HEK293 (cell line): Measurements from ENCODE around the gene TAF15.
A peak's percentile ranks its signal among the peaks of the same experiment; 100 is the strongest.

Source experiments
- ATF2 ChIP-seq: fragments of 450-650 bp; formaldehyde crosslinking; IDR thresholded peaks from 2 replicates; pipeline ENCODE4 v1.5.1; 2016; ENCODE audit warnings: missing biosample characterization, missing genetic modification characterization, low read depth
- BCL11B ChIP-seq: fragments of 450-650 bp; formaldehyde crosslinking; IDR thresholded peaks from 2 replicates; pipeline ENCODE4 v1.5.1; 2016; ENCODE audit warnings: low read depth, missing biosample characterization, missing genetic modification characterization
- HOXA7 ChIP-seq: sonication (generic); formaldehyde crosslinking; IDR thresholded peaks from 2 replicates; pipeline ENCODE4 v1.8.1; 2022; ENCODE audit warnings: missing genetic modification reagents, borderline replicate concordance
- HOXD13 ChIP-seq: sonication (generic); formaldehyde crosslinking; IDR thresholded peaks from 2 replicates; pipeline ENCODE4 v1.8.0; 2022; ENCODE audit warnings: missing genetic modification reagents, borderline replicate concordance
- RBAK ChIP-seq: fragments of 450-650 bp; formaldehyde crosslinking; IDR thresholded peaks from 2 replicates; pipeline ENCODE4 v1.5.1; 2016; ENCODE audit warnings: missing biosample characterization, missing genetic modification characterization
- SP3 ChIP-seq: fragments of 450-650 bp; formaldehyde crosslinking; IDR thresholded peaks from 2 replicates; pipeline ENCODE4 v1.5.1; 2016; ENCODE audit warnings: missing biosample characterization, missing genetic modification characterization
- SP7 ChIP-seq: fragments of 450-650 bp; formaldehyde crosslinking; IDR thresholded peaks from 2 replicates; pipeline ENCODE4 v1.5.1; 2016; ENCODE audit warnings: missing biosample characterization, missing genetic modification characterization
- YY2 ChIP-seq: fragments of 450-650 bp; formaldehyde crosslinking; IDR thresholded peaks from 2 replicates; pipeline ENCODE4 v1.5.1; 2016; ENCODE audit warnings: missing biosample characterization, missing genetic modification characterization
- ZBTB1 ChIP-seq: fragments of 450-650 bp; formaldehyde crosslinking; IDR thresholded peaks from 2 replicates; pipeline ENCODE4 v1.5.1; 2016; ENCODE audit warnings: missing biosample characterization, missing genetic modification characterization
- ZBTB11 ChIP-seq: fragments of 450-650 bp; formaldehyde crosslinking; conservative IDR thresholded peaks from 2 replicates; pipeline ENCODE4 v1.5.1; 2016; ENCODE audit warnings: low read depth, missing biosample characterization, missing genetic modification characterization
- ZBTB21 ChIP-seq: fragments of 450-650 bp; formaldehyde crosslinking; IDR thresholded peaks from 2 replicates; pipeline ENCODE4 v1.5.1; 2017; ENCODE audit warnings: missing biosample characterization, missing genetic modification characterization
- ZBTB8A ChIP-seq: fragments of 450-650 bp; formaldehyde crosslinking; IDR thresholded peaks from 2 replicates; pipeline ENCODE4 v1.5.1; 2016; ENCODE audit warnings: missing biosample characterization, missing genetic modification characterization
- ZEB2 ChIP-seq: fragments of 450-650 bp; formaldehyde crosslinking; IDR thresholded peaks from 2 replicates; pipeline ENCODE4 v1.5.1; 2016; ENCODE audit warnings: missing biosample characterization, missing genetic modification characterization
- ZNF157 ChIP-seq: fragments of 450-650 bp; formaldehyde crosslinking; IDR thresholded peaks from 2 replicates; pipeline ENCODE4 v1.5.1; 2016; ENCODE audit warnings: missing biosample characterization, missing genetic modification characterization
- ZNF174 ChIP-seq: fragments of 450-650 bp; formaldehyde crosslinking; IDR thresholded peaks from 2 replicates; pipeline ENCODE4 v1.5.0; 2017; ENCODE audit warnings: missing biosample characterization, mild to moderate bottlenecking, missing genetic modification characterization
- ZNF19 ChIP-seq: fragments of 450-650 bp; formaldehyde crosslinking; IDR thresholded peaks from 2 replicates; pipeline ENCODE4; 2016; ENCODE audit warnings: missing biosample characterization, missing genetic modification characterization, low read depth
- ZNF202 ChIP-seq: fragments of 450-650 bp; formaldehyde crosslinking; IDR thresholded peaks from 2 replicates; pipeline ENCODE4 v1.5.1; 2016; ENCODE audit warnings: missing biosample characterization, missing genetic modification characterization, borderline replicate concordance
- ZNF23 ChIP-seq: fragments of 450-650 bp; formaldehyde crosslinking; IDR thresholded peaks from 2 replicates; pipeline ENCODE4 v1.5.1; 2016; ENCODE audit warnings: missing biosample characterization, missing genetic modification characterization, borderline replicate concordance
- ZNF266 ChIP-seq: fragments of 450-650 bp; formaldehyde crosslinking; IDR thresholded peaks from 2 replicates; pipeline ENCODE4 v1.5.1; 2016; ENCODE audit warnings: missing biosample characterization, missing genetic modification characterization, low read depth
- ZNF274 ChIP-seq, 2 experiments: fragments of 200-500 bp in 1 of 2; fragments of 450-650 bp in 1 of 2; sonication (Bioruptor generic) in 1 of 2; formaldehyde crosslinking in 1 of 2; IDR thresholded peaks; 2 replicates each; pipeline versions ENCODE4 v1.5.1 to v1.6.1; 2014 to 2016; ENCODE audit warnings: borderline replicate concordance in 1 of 2, inconsistent platforms in 1 of 2, low read length in 1 of 2, missing biosample characterization in 1 of 2, missing genetic modification characterization in 1 of 2
- ZNF37A ChIP-seq: fragments of 450-650 bp; IDR thresholded peaks from 2 replicates; pipeline ENCODE4 v1.5.1; 2018; ENCODE audit warnings: missing biosample characterization, missing genetic modification characterization
- ZNF48 ChIP-seq: fragments of 450-650 bp; formaldehyde crosslinking; IDR thresholded peaks from 2 replicates; pipeline ENCODE4 v1.5.1; 2016; ENCODE audit warnings: missing biosample characterization, missing genetic modification characterization
- ZNF514 ChIP-seq: fragments of 450-650 bp; formaldehyde crosslinking; IDR thresholded peaks from 2 replicates; pipeline ENCODE4 v1.5.1; 2016; ENCODE audit warnings: missing biosample characterization, missing genetic modification characterization
- ZNF555 ChIP-seq: fragments of 450-650 bp; formaldehyde crosslinking; conservative IDR thresholded peaks from 2 replicates; pipeline ENCODE4 v1.5.1; 2017; ENCODE audit warnings: missing biosample characterization, mild to moderate bottlenecking, missing genetic modification characterization, inconsistent platforms
- ZNF560 ChIP-seq: fragments of 450-650 bp; formaldehyde crosslinking; IDR thresholded peaks from 2 replicates; pipeline ENCODE4 v1.5.1; 2017; ENCODE audit warnings: missing biosample characterization, missing genetic modification characterization, borderline replicate concordance
- ZNF596 ChIP-seq: fragments of 450-650 bp; IDR thresholded peaks from 2 replicates; pipeline ENCODE4 v1.5.0; 2018; ENCODE audit warnings: missing biosample characterization, mild to moderate bottlenecking, missing genetic modification characterization, moderate library complexity
- ZNF629 ChIP-seq: fragments of 450-650 bp; formaldehyde crosslinking; IDR thresholded peaks from 2 replicates; pipeline ENCODE4 v1.5.1; 2017; ENCODE audit warnings: missing biosample characterization, missing genetic modification characterization
- ZNF654 ChIP-seq: fragments of 450-650 bp; formaldehyde crosslinking; IDR thresholded peaks from 2 replicates; pipeline ENCODE4 v1.5.1; 2016; ENCODE audit warnings: low read depth, missing biosample characterization, missing genetic modification characterization
- ZNF664 ChIP-seq: fragments of 450-650 bp; formaldehyde crosslinking; IDR thresholded peaks from 2 replicates; pipeline ENCODE4 v1.5.1; 2016; ENCODE audit warnings: missing biosample characterization, missing genetic modification characterization
- ZNF704 ChIP-seq: fragments of 450-650 bp; formaldehyde crosslinking; IDR thresholded peaks from 2 replicates; pipeline ENCODE4 v1.5.1; 2016; ENCODE audit warnings: missing biosample characterization, missing genetic modification characterization
- TF ChIP-seq, protein P1 (sequence below): fragments of 450-650 bp; formaldehyde crosslinking; IDR thresholded peaks from 2 replicates; pipeline ENCODE4 v1.5.1; 2016; ENCODE audit warnings: missing biosample characterization, missing genetic modification characterization
- TF ChIP-seq, protein P2 (sequence below): fragments of 450-650 bp; formaldehyde crosslinking; IDR thresholded peaks from 2 replicates; pipeline ENCODE4 v1.5.1; 2016; ENCODE audit warnings: missing biosample characterization, missing genetic modification characterization, borderline replicate concordance

Gene TAF15

GRCh38 chr17:35763767-35764122 lies 45.5 kb upstream of the TAF15 start (continued):
- TF ChIP-seq ZNF704 (tag by site-specific recombination) = peak; percentile 79; the same call in 1 of the 2 replicates
- peak; percentile 52; the same call in 1 of the 2 replicates for TF ChIP-seq ZNF629 (tag by site-specific recombination)
- TF ChIP-seq ZNF560 (tag by site-specific recombination) = peak; percentile 91
- TF ChIP-seq ZNF19 = peak; percentile 80; the same call in 1 of the 2 replicates
- TF ChIP-seq ZNF37A = no peak
- peak; percentile 92 for TF ChIP-seq ZNF514
- TF ChIP-seq ATF2 = no peak
- TF ChIP-seq, protein P1, sequence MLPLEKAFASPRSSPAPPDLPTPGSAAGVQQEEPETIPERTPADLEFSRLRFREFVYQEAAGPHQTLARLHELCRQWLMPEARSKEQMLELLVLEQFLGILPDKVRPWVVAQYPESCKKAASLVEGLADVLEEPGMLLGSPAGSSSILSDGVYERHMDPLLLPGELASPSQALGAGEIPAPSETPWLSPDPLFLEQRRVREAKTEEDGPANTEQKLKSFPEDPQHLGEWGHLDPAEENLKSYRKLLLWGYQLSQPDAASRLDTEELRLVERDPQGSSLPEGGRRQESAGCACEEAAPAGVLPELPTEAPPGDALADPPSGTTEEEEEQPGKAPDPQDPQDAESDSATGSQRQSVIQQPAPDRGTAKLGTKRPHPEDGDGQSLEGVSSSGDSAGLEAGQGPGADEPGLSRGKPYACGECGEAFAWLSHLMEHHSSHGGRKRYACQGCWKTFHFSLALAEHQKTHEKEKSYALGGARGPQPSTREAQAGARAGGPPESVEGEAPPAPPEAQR (tag by site-specific recombination) = no peak
- TF ChIP-seq ZNF664 (tag by site-specific recombination) = peak; percentile 89
- peak; percentile 96 for TF ChIP-seq ZNF202
- TF ChIP-seq ZNF266 (tag by site-specific recombination) = peak; percentile 97
- TF ChIP-seq ZNF555 (tag by site-specific recombination) = peak; percentile 90
- TF ChIP-seq ZBTB21 (tag by site-specific recombination) = peak; percentile 75
- TF ChIP-seq ZNF596 (tag by site-specific recombination) = no peak
- no peak for TF ChIP-seq BCL11B (tag by site-specific recombination)
- TF ChIP-seq ZNF48 (tag by site-specific recombination) = no peak
- no peak for TF ChIP-seq ZEB2 (tag by site-specific recombination)
- TF ChIP-seq SP7 (tag by site-specific recombination) = no peak
- TF ChIP-seq HOXD13 (CRISPR knock-in tag) = no peak
- no peak for TF ChIP-seq HOXA7 (CRISPR knock-in tag)
- peak; percentile 84 for TF ChIP-seq ZBTB11
- no peak for TF ChIP-seq ZNF23 (tag by site-specific recombination)
- TF ChIP-seq YY2 = no peak
- no peak for TF ChIP-seq SP3
- 0 out of 2 replicates have a peak, but pooled peaks have one; percentile 75 for TF ChIP-seq RBAK (tag by site-specific recombination)
- 0 out of 2 replicates have a peak, but pooled peaks have one; percentile 23 for TF ChIP-seq ZBTB1 (tag by site-specific recombination)
- TF ChIP-seq ZNF654 = no peak
- TF ChIP-seq, protein P2, sequence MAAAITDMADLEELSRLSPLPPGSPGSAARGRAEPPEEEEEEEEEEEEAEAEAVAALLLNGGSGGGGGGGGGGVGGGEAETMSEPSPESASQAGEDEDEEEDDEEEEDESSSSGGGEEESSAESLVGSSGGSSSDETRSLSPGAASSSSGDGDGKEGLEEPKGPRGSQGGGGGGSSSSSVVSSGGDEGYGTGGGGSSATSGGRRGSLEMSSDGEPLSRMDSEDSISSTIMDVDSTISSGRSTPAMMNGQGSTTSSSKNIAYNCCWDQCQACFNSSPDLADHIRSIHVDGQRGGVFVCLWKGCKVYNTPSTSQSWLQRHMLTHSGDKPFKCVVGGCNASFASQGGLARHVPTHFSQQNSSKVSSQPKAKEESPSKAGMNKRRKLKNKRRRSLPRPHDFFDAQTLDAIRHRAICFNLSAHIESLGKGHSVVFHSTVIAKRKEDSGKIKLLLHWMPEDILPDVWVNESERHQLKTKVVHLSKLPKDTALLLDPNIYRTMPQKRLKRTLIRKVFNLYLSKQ (tag by site-specific recombination) = peak; percentile 82; the same call in 1 of the 2 replicates
- TF ChIP-seq ZNF174 (tag by site-specific recombination) = no peak
- TF ChIP-seq ZNF274 (IDR thresholded peaks at IDR 0.05; ENCODE audit: low read length) = no peak
- TF ChIP-seq ZNF274 (tag by site-specific recombination; IDR thresholded peaks at IDR 0.05; ENCODE audit: borderline replicate concordance) = peak; percentile 32; the same call in 1 of the 2 replicates
- no peak for TF ChIP-seq ZNF157 (tag by site-specific recombination)
- peak; percentile 59; the same call in 1 of the 2 replicates for TF ChIP-seq ZBTB8A
